PC-3 (cell line): ENCODE results near the gene CCDC89. TPM values are rescaled to one million over a fixed set of nuclear protein-coding genes. Genes with fewer than 3 reads are reported as not detected.

Source experiments
- ATAC-seq: fragments of 200-7000 bp; cut with Tn5 transposase; 2 replicates; pipeline ENCODE4 v1.9.1; 2020; ENCODE audit warnings: mild to moderate bottlenecking, moderate library complexity
- BruUV-seq: library from RNA; stranded (reverse); fragments of 400-500 nt; replicated peaks from 2 replicates; lab custom pipeline; 2021; lab: Mats Ljungman, UMichigan
- CTCF ChIA-PET: fragments of 300-600 bp; sonication (Branson Sonifier 250); formaldehyde crosslinking; loops from one replicate; lab custom pipeline; 2022; ENCODE audit warnings: antibody characterized with exemption; lab: Charles Lee
- POLR2A ChIA-PET: fragments of 300-600 bp; sonication (Branson Sonifier 250); formaldehyde crosslinking; loops from one replicate; lab custom pipeline; 2022; ENCODE audit warnings: antibody characterized with exemption; ENCODE audit not compliant: unreplicated experiment; lab: Charles Lee
- DNase-seq: peaks from one replicate; pipeline ENCODE4 v3.0.0-alpha.2; 2015
- H2AFZ ChIP-seq: fragments of 300-600 bp; sonication (generic); 2 replicates; pipeline ENCODE4 v1.6.0; 2016; ENCODE audit warnings: antibody characterized with exemption, low read length
- H3F3A ChIP-seq: fragments of 300-600 bp; sonication (generic); one replicate; pipeline ENCODE4 v1.6.0; 2017; ENCODE audit warnings: antibody characterized with exemption, low read length, control low read depth, mild to moderate bottlenecking; ENCODE audit not compliant: unreplicated experiment
- H3K27ac ChIP-seq: fragments of 300-600 bp; sonication (generic); 2 replicates; pipeline ENCODE4 v1.5.1; 2016; ENCODE audit warnings: mild to moderate bottlenecking, low read length
- H3K27me3 ChIP-seq: fragments of 300-600 bp; sonication (generic); 2 replicates; pipeline ENCODE4 v1.6.1; 2016; ENCODE audit warnings: low read length, mixed read lengths
- H3K36me3 ChIP-seq: fragments of 300-600 bp; sonication (generic); 2 replicates; pipeline ENCODE4 v1.6.1; 2016; ENCODE audit warnings: low read depth, mixed run types, low read length, mixed read lengths
- H3K4me1 ChIP-seq: fragments of 300-600 bp; sonication (generic); 2 replicates; pipeline ENCODE4 v1.5.1; 2016; ENCODE audit warnings: low read length; ENCODE audit not compliant: insufficient read depth
- H3K4me2 ChIP-seq: fragments of 300-600 bp; sonication (generic); 2 replicates; pipeline ENCODE4 v1.6.0; 2016; ENCODE audit warnings: low read length
- H3K4me3 ChIP-seq: fragments of 300-600 bp; sonication (generic); 2 replicates; pipeline ENCODE4 v1.5.1; 2016; ENCODE audit warnings: mild to moderate bottlenecking, low read length, mixed read lengths
- H3K79me2 ChIP-seq: fragments of 300-600 bp; sonication (generic); 2 replicates; pipeline ENCODE4 v1.6.1; 2017; ENCODE audit warnings: low read length, mixed read lengths
- H3K9ac ChIP-seq: fragments of 300-600 bp; sonication (generic); 2 replicates; pipeline ENCODE4 v1.6.0; 2016; ENCODE audit warnings: mild to moderate bottlenecking, low read length
- H3K9me2 ChIP-seq: fragments of 300-600 bp; sonication (generic); replicated peaks from 2 replicates; pipeline ENCODE4 v1.6.1; 2016; ENCODE audit warnings: mixed run types, low read length, mixed read lengths
- H3K9me3 ChIP-seq: fragments of 300-600 bp; sonication (generic); 2 replicates; pipeline ENCODE4 v1.6.1; 2016; ENCODE audit warnings: low read length, mixed read lengths
- H4K20me1 ChIP-seq: fragments of 300-600 bp; sonication (generic); 2 replicates; pipeline ENCODE4 v1.6.1; 2016; ENCODE audit warnings: low read length, mixed read lengths
- EZH2 ChIP-seq: fragments of 300-600 bp; sonication (generic); IDR thresholded peaks from one replicate; pipeline ENCODE4 v1.6.1; 2017; ENCODE audit warnings: antibody characterized with exemption, mild to moderate bottlenecking, low read length; ENCODE audit not compliant: unreplicated experiment
- EZH2phosphoT487 ChIP-seq: fragments of 300-600 bp; sonication (generic); IDR thresholded peaks from 2 replicates; pipeline ENCODE4 v1.6.1; 2018; ENCODE audit warnings: mild to moderate bottlenecking, antibody characterized with exemption, low read length, borderline replicate concordance
- intact Hi-C: fragments of 100-400 bp; cut with micrococcal nuclease; formaldehyde crosslinking; loops from 2 replicates; pipeline ENCODE4 v1.9.0; 2023
- total RNA-seq: library from RNA; depleted of rRNA; stranded (reverse); fragments of >200 nt; gene quantifications from 2 replicates; pipeline ENCODE4 v1.2.3, GENCODE V29; 2014
- TF ChIP-seq, protein P1 (sequence below): fragments of 300-600 bp; sonication (generic); conservative IDR thresholded peaks from 2 replicates; pipeline ENCODE4 v1.5.1; 2017; ENCODE audit warnings: antibody characterized with exemption, low read depth, mild to moderate bottlenecking, low read length

The CCDC89 gene
- total RNA-seq, 1 experiment from 2014 or later: 0.55 TPM

GRCh38 chr11:85680897-85681296 is 5.1 kb downstream of the CCDC89 start:
- BruUV-seq: no TSS peak
- H3K4me3 ChIP-seq: no peak overlapping the region
- no peak overlapping the region for H2AFZ ChIP-seq
- no peak for ATAC-seq
- no peak overlapping the region for H3K9ac ChIP-seq
- no peaks in the 10 kb centered on the region for H4K20me1 ChIP-seq
- POLR2A ChIA-PET: no interaction called here
- no peaks in the 10 kb centered on the region for H3F3A ChIP-seq
- H3K4me1 ChIP-seq: no peaks in the 10 kb centered on the region
- no peaks in the 10 kb centered on the region for H3K27me3 ChIP-seq
- CTCF ChIA-PET: interaction anchor here (0.9 kb wide), 1 partner anchor 129 kb away, joined by 3 read pairs; no protein-coding TSS in a partner anchor
- no peaks in the 10 kb centered on the region for H3K79me2 ChIP-seq
- no peak overlapping the region for H3K27ac ChIP-seq
- no peak for DNase-seq
- no peaks in the 10 kb centered on the region for H3K36me3 ChIP-seq
- H3K9me2 ChIP-seq: no peaks in the 10 kb centered on the region
- H3K4me2 ChIP-seq: no peak overlapping the region
- intact Hi-C loops: no loop called here
- TF ChIP-seq, protein P1, sequence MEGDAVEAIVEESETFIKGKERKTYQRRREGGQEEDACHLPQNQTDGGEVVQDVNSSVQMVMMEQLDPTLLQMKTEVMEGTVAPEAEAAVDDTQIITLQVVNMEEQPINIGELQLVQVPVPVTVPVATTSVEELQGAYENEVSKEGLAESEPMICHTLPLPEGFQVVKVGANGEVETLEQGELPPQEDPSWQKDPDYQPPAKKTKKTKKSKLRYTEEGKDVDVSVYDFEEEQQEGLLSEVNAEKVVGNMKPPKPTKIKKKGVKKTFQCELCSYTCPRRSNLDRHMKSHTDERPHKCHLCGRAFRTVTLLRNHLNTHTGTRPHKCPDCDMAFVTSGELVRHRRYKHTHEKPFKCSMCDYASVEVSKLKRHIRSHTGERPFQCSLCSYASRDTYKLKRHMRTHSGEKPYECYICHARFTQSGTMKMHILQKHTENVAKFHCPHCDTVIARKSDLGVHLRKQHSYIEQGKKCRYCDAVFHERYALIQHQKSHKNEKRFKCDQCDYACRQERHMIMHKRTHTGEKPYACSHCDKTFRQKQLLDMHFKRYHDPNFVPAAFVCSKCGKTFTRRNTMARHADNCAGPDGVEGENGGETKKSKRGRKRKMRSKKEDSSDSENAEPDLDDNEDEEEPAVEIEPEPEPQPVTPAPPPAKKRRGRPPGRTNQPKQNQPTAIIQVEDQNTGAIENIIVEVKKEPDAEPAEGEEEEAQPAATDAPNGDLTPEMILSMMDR: no peak
- no peak for TF ChIP-seq EZH2
- no peak for TF ChIP-seq EZH2phosphoT487
- H3K9me3 ChIP-seq: no peaks in the 10 kb centered on the region

GRCh38 chr11:85679576-85679975 is 6.4 kb downstream of the CCDC89 start:
- no peak overlapping the region for H2AFZ ChIP-seq
- ChIA-PET POLR2A (interaction anchor here (0.6 kb wide), 1 partner anchor 148 kb away, joined by 4 read pairs; no protein-coding TSS in a partner anchor), CTCF (interaction anchor here (0.5 kb wide), 1 partner anchor 196 kb away, joined by 3 read pairs; no protein-coding TSS in a partner anchor)
- H3K9ac ChIP-seq: no peak overlapping the region
- no peaks in the 10 kb centered on the region for H3F3A ChIP-seq
- TF ChIP-seq EZH2phosphoT487 (no peak), EZH2 (no peak)
- TF ChIP-seq, protein P1: no peak
- H3K27me3 ChIP-seq: no peaks in the 10 kb centered on the region
- H4K20me1 ChIP-seq: no peaks in the 10 kb centered on the region
- DNase-seq (no peak), ATAC-seq (no peak)
- BruUV-seq: no TSS peak
- H3K9me2 ChIP-seq: no peaks in the 10 kb centered on the region
- no peaks in the 10 kb centered on the region for H3K9me3 ChIP-seq
- no peak overlapping the region for H3K27ac ChIP-seq
- no peak overlapping the region for H3K4me3 ChIP-seq
- no peak overlapping the region for H3K4me2 ChIP-seq
- H3K36me3 ChIP-seq: no peaks in the 10 kb centered on the region
- intact Hi-C loops: no loop called here
- no peaks in the 10 kb centered on the region for H3K79me2 ChIP-seq
- H3K4me1 ChIP-seq: no peaks in the 10 kb centered on the region

- DNase-seq: no peak
- H3K4me2 ChIP-seq: no peak overlapping the region
- CTCF ChIA-PET: no interaction called here
- no peaks in the 10 kb centered on the region for H3K9me2 ChIP-seq
- H3K27ac ChIP-seq: no peak overlapping the region
- H3K4me3 ChIP-seq: no peak overlapping the region
- no peaks in the 10 kb centered on the region for H3K79me2 ChIP-seq
- no peak for ATAC-seq
- no TSS peak for BruUV-seq
- H3K36me3 ChIP-seq: no peaks in the 10 kb centered on the region
- no peaks in the 10 kb centered on the region for H3K4me1 ChIP-seq
- TF ChIP-seq, protein P1: no peak
- TF ChIP-seq EZH2phosphoT487 (no peak), EZH2 (no peak)
- H2AFZ ChIP-seq: no peak overlapping the region
- H4K20me1 ChIP-seq: no peaks in the 10 kb centered on the region
- POLR2A ChIA-PET: no interaction called here
- H3F3A ChIP-seq: no peaks in the 10 kb centered on the region
- no peak overlapping the region for H3K9ac ChIP-seq
- no peaks in the 10 kb centered on the region for H3K9me3 ChIP-seq
- intact Hi-C loops: no loop called here
- no peaks in the 10 kb centered on the region for H3K27me3 ChIP-seq
These were observed 12.6 kb downstream of the CCDC89 start for GRCh38 chr11:85673393-85673792.
